ENCODE data around the gene CPA1. TPM values are rescaled to one million over a fixed set of nuclear protein-coding genes. Genes with fewer than 3 reads are reported as not detected.
A peak's percentile ranks its signal among the peaks of the same experiment; 100 is the strongest.

The CPA1 gene
- total and polyA plus RNA-seq, 2 of the 13 experiments (the other 11 are each of a cell fraction or from before 2014, with no cell fraction given): 0.20 to 0.58 TPM

GRCh38 chr7:130342701-130343380, 37.5 kb upstream of the CPA1 start (continued):
- no peak for TF ChIP-seq ZNF574 (CRISPR knock-in tag; IDR thresholded peaks at IDR 0.05)

- ChIA-PET POLR2A (no interaction called here), CTCF (ENCODE audit: low intra/inter-chr PET ratio, low total read pairs) (no interaction called here)
- H3K4me3 ChIP-seq (replicated peaks in 1 of 3; ENCODE audit: insufficient read depth in 1 of 3, low read depth in 2 of 3, low read length in 3 of 3): no peak within 1 kb of the TSS
- no peaks in the 10 kb centered on the region for H3K36me3 ChIP-seq (replicated peaks in 1 of 2; ENCODE audit: control insufficient read depth in 1 of 2, insufficient read depth in 2 of 2, low read length in 2 of 2)
- H3K9me3 ChIP-seq (ENCODE audit: low read length): no peaks in the 10 kb centered on the region
- DNase-seq (ENCODE audit: low spot score) (no peak), ATAC-seq (no peak), FAIRE-seq (no peak)
- no peak within 1 kb of the TSS for H3K27ac ChIP-seq (ENCODE audit: extremely low read length, insufficient read depth, low read length)
- H3K4me2 ChIP-seq (ENCODE audit: low read depth, low read length): no peak within 1 kb of the TSS
- H3K79me2 ChIP-seq (ENCODE audit: insufficient read depth, low read length): no peaks in the 10 kb centered on the region
- WGBS (ENCODE audit: low lambda C conversion rate): 55% methylated on average over 5 of the region's 5 CpGs
- in situ Hi-C loops (cut with HindIII; ENCODE audit: extremely low pct_ligation_motif_present, low pct_unique_long_range_greater_than_20kb) (no loop called here), intact Hi-C loops (cut with micrococcal nuclease; ENCODE audit: unreplicated experiment) (no loop called here)
- no peak within 1 kb of the TSS for H2AFZ ChIP-seq (ENCODE audit: low read length)
- no peak within 1 kb of the TSS for H3K9ac ChIP-seq (ENCODE audit: insufficient read depth, low read depth, low read length)
- H4K20me1 ChIP-seq (ENCODE audit: insufficient read depth, low read length): no peaks in the 10 kb centered on the region
- peaks cover 6% of the 10 kb centered on the region; the same call in 1 of the 2 replicates for H3K4me1 ChIP-seq (ENCODE audit: insufficient read depth, low read length)
- no TSS peak for BruUV-seq (replicated peaks)
- TF ChIP-seq ATF7 (IDR thresholded peaks at IDR 0.05): peak; percentile 86
- no peak for TF ChIP-seq ATF7 (CRISPR knock-in tag; IDR thresholded peaks at IDR 0.05)
- peak; percentile 92 for TF ChIP-seq CREB1 (IDR thresholded peaks at IDR 0.05)
- TF ChIP-seq CREB1 (CRISPR knock-in tag; IDR thresholded peaks at IDR 0.05): no peak
- TF ChIP-seq ZBTB4 (CRISPR knock-in tag; IDR thresholded peaks at IDR 0.05; ENCODE audit: borderline replicate concordance): no peak
- peaks cover 0 to 3% of the 10 kb centered on the region in 2 experiments; a peak in 2 of 5 replicates for H3K27me3 ChIP-seq (ENCODE audit: control insufficient read depth in 1 of 2, insufficient read depth in 2 of 2, low read length in 2 of 2)
Observed at GRCh38 chr7:130344271-130344866, 35.9 kb upstream of the CPA1 start, which contains the start of gene CPA5. Gene CPA5 (plus strand): TSS chr7:130344816. CDS start chr7:130346486, 1,670 bp downstream.
